RKO (cell line): ENCODE data around the gene KRTAP10-12.

Source experiments
- DNase-seq: peaks from one replicate; pipeline ENCODE4 v3.0.0-alpha.2; 2016; ENCODE audit warnings: low spot score

KRTAP10-12 gene

GRCh38 chr21:44712203-44713028, 15.4 kb downstream of the KRTAP10-12 start:
- DNase-seq = no peak

- no peak for DNase-seq
These were observed 16.2 kb downstream of the KRTAP10-12 start for GRCh38 chr21:44713130-44713529.

- no peak for DNase-seq
These were observed 16.9 kb downstream of the KRTAP10-12 start for GRCh38 chr21:44713846-44714245.

GRCh38 chr21:44714905-44715304, 17.9 kb downstream of the KRTAP10-12 start:
- DNase-seq = no peak

- DNase-seq = no peak
These were observed 20.0 kb downstream of the KRTAP10-12 start for GRCh38 chr21:44716984-44717383.

- no peak for DNase-seq
These were observed 21.1 kb downstream of the KRTAP10-12 start for GRCh38 chr21:44718093-44718492.

- no peak for DNase-seq
These were observed 21.6 kb downstream of the KRTAP10-12 start for GRCh38 chr21:44718571-44718970.

- no peak for DNase-seq
These were observed 23.2 kb downstream of the KRTAP10-12 start for GRCh38 chr21:44720170-44720569.

GRCh38 chr21:44722731-44723130, 25.8 kb downstream of the KRTAP10-12 start:
- DNase-seq = no peak

- DNase-seq = no peak
These were observed 26.5 kb downstream of the KRTAP10-12 start for GRCh38 chr21:44723177-44724131.

- no peak for DNase-seq
These were observed 27.2 kb downstream of the KRTAP10-12 start for GRCh38 chr21:44724196-44724595.

- DNase-seq = no peak
These were observed 28.0 kb downstream of the KRTAP10-12 start for GRCh38 chr21:44724926-44725325.

GRCh38 chr21:44726826-44727225, 29.9 kb downstream of the KRTAP10-12 start:
- no peak for DNase-seq

- no peak for DNase-seq
These were observed 30.3 kb downstream of the KRTAP10-12 start for GRCh38 chr21:44727321-44727720.

GRCh38 chr21:44727757-44728156, 30.8 kb downstream of the KRTAP10-12 start:
- DNase-seq = no peak

GRCh38 chr21:44728716-44729115, 31.7 kb downstream of the KRTAP10-12 start:
- DNase-seq = no peak

GRCh38 chr21:44729336-44730027, 32.5 kb downstream of the KRTAP10-12 start:
- DNase-seq = no peak

- DNase-seq = no peak
These were observed 33.0 kb downstream of the KRTAP10-12 start for GRCh38 chr21:44730028-44730395.

- DNase-seq = no peak
These were observed 34.1 kb downstream of the KRTAP10-12 start for GRCh38 chr21:44730951-44731579.

GRCh38 chr21:44732263-44732662, 35.3 kb downstream of the KRTAP10-12 start:
- DNase-seq = no peak

- peak; percentile 10 for DNase-seq
These were observed 36.0 kb downstream of the KRTAP10-12 start for GRCh38 chr21:44732956-44733355.
